NCI-H82 (cell line): ENCODE results near the gene SUSD4.
A peak's percentile ranks its signal among the peaks of the same experiment; 100 is the strongest.
"Not testable (repeated sequence)": the region's sequence is repeated elsewhere in the genome, so short reads cannot be mapped to it uniquely, and the experiment has no call there.

Source experiments
- DNase-seq: peaks from one replicate; lab custom pipeline; 2025; lab: John Stamatoyannopoulos, UW

The SUSD4 gene

GRCh38 chr1:223297800-223298199, 66.2 kb downstream of the SUSD4 start:
- no peak for DNase-seq

- no peak for DNase-seq
These were observed 72.2 kb downstream of the SUSD4 start for GRCh38 chr1:223291796-223292195.

GRCh38 chr1:223290397-223290796, 73.6 kb downstream of the SUSD4 start:
- no peak for DNase-seq

- no peak for DNase-seq
These were observed 74.4 kb downstream of the SUSD4 start for GRCh38 chr1:223289621-223290020.

GRCh38 chr1:223288826-223289225, 75.2 kb downstream of the SUSD4 start:
- no peak for DNase-seq

- no peak for DNase-seq
These were observed 78.5 kb downstream of the SUSD4 start for GRCh38 chr1:223285452-223285851.

GRCh38 chr1:223283697-223284096, 80.3 kb downstream of the SUSD4 start:
- DNase-seq: not testable (repeated sequence)

GRCh38 chr1:223278311-223278710, 85.7 kb downstream of the SUSD4 start:
- peak; percentile 18 for DNase-seq

GRCh38 chr1:223276029-223276428, 87.9 kb downstream of the SUSD4 start:
- peak; percentile 43 for DNase-seq

- DNase-seq: no peak
These were observed 90.5 kb downstream of the SUSD4 start for GRCh38 chr1:223273511-223273910.

GRCh38 chr1:223271085-223271781, 92.7 kb downstream of the SUSD4 start:
- DNase-seq: no peak

- no peak for DNase-seq
These were observed 93.8 kb downstream of the SUSD4 start for GRCh38 chr1:223270155-223270554.

- DNase-seq: no peak
These were observed 95.0 kb downstream of the SUSD4 start for GRCh38 chr1:223269006-223269405.

- no peak for DNase-seq
These were observed 97.3 kb downstream of the SUSD4 start for GRCh38 chr1:223266632-223267172.

GRCh38 chr1:223264983-223265908, 98.7 kb downstream of the SUSD4 start:
- DNase-seq: no peak

GRCh38 chr1:223264529-223264928, 99.4 kb downstream of the SUSD4 start:
- DNase-seq: no peak

GRCh38 chr1:223261914-223262313, 102.1 kb downstream of the SUSD4 start:
- no peak for DNase-seq

- DNase-seq: no peak
These were observed 103.3 kb downstream of the SUSD4 start for GRCh38 chr1:223260712-223261111.

GRCh38 chr1:223259462-223259861, 104.5 kb downstream of the SUSD4 start:
- no peak for DNase-seq

- DNase-seq: no peak
These were observed 105.2 kb downstream of the SUSD4 start for GRCh38 chr1:223258751-223259198.

- DNase-seq: no peak
These were observed 106.0 kb downstream of the SUSD4 start for GRCh38 chr1:223257856-223258550.

GRCh38 chr1:223256034-223256433, 107.9 kb downstream of the SUSD4 start:
- no peak for DNase-seq
